ENCODE measurements around the gene HIP1R. TPM values are rescaled to one million over a fixed set of nuclear protein-coding genes. Genes with fewer than 3 reads are reported as not detected.

Gene HIP1R
- total RNA-seq, 1 experiment from 2014 or later, result 36.7 TPM

DNA sequence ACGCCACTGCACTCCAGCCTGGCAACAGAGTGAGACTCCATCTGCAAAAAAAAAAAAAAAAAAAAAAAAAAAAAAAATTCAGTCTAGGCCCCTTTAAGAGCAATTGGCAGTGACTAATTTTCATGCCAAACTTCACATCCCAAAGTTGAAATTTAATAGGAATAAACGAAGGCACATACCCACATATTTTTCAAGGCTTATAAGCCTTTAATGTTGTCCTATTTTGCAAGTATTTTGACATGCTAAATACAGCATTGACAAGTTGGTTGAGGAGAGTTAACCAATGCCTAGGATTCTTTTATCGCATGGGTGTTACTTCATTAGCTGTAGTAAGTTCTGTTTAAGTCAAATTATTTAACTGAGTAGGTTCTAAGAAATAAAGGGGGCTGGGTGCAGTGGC, 23.5 kb upstream of the HIP1R start:
- ATAC-seq, result no peak
- Histone ChIP-seq H3K36me3 (ENCODE audit: control insufficient read depth, insufficient read depth, low read length) (no peaks in the 10 kb centered on the region), H3K27ac (ENCODE audit: low read length) (no peak overlapping the region), H3K4me1 (ENCODE audit: control insufficient read depth, insufficient read depth, low read length) (no peaks in the 10 kb centered on the region), H3K27me3 (ENCODE audit: control insufficient read depth, insufficient read depth, low read length) (no peaks in the 10 kb centered on the region), H3K9me3 (ENCODE audit: control insufficient read depth, insufficient read depth, low read depth, low read length) (no peaks in the 10 kb centered on the region), H3K4me3 (ENCODE audit: low read depth in 2 of 2, low read length in 2 of 2) (no peak overlapping the region)
- intact Hi-C loops (cut with micrococcal nuclease; ENCODE audit: unreplicated experiment) (no loop called here), in situ Hi-C loops (cut with HindIII; ENCODE audit: low pct_unique_long_range_greater_than_20kb, low sequenced_read_pairs) (no loop called here)
- CTCF ChIA-PET, result interaction anchor here (0.6 kb wide), 1 partner anchor 87 kb away, joined by 4 read pairs; no protein-coding TSS in a partner anchor
- no TSS peak for BruUV-seq (replicated peaks)
- POLR2A ChIA-PET, result no interaction called here
- TF ChIP-seq, protein P1, sequence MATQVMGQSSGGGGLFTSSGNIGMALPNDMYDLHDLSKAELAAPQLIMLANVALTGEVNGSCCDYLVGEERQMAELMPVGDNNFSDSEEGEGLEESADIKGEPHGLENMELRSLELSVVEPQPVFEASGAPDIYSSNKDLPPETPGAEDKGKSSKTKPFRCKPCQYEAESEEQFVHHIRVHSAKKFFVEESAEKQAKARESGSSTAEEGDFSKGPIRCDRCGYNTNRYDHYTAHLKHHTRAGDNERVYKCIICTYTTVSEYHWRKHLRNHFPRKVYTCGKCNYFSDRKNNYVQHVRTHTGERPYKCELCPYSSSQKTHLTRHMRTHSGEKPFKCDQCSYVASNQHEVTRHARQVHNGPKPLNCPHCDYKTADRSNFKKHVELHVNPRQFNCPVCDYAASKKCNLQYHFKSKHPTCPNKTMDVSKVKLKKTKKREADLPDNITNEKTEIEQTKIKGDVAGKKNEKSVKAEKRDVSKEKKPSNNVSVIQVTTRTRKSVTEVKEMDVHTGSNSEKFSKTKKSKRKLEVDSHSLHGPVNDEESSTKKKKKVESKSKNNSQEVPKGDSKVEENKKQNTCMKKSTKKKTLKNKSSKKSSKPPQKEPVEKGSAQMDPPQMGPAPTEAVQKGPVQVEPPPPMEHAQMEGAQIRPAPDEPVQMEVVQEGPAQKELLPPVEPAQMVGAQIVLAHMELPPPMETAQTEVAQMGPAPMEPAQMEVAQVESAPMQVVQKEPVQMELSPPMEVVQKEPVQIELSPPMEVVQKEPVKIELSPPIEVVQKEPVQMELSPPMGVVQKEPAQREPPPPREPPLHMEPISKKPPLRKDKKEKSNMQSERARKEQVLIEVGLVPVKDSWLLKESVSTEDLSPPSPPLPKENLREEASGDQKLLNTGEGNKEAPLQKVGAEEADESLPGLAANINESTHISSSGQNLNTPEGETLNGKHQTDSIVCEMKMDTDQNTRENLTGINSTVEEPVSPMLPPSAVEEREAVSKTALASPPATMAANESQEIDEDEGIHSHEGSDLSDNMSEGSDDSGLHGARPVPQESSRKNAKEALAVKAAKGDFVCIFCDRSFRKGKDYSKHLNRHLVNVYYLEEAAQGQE (IDR thresholded peaks at IDR 0.05; ENCODE audit: insufficient read depth in 1 of 2, low read depth in 2 of 2, low read length in 1 of 2), result no peak
- TF ChIP-seq POLR2AphosphoS5 (IDR thresholded peaks at IDR 0.05; ENCODE audit: low read depth, low read length), result no peak
- TF ChIP-seq SIN3A (IDR thresholded peaks at IDR 0.05; ENCODE audit: borderline replicate concordance, insufficient read depth, low read depth, low read length), result no peak
- TF ChIP-seq, protein P2, sequence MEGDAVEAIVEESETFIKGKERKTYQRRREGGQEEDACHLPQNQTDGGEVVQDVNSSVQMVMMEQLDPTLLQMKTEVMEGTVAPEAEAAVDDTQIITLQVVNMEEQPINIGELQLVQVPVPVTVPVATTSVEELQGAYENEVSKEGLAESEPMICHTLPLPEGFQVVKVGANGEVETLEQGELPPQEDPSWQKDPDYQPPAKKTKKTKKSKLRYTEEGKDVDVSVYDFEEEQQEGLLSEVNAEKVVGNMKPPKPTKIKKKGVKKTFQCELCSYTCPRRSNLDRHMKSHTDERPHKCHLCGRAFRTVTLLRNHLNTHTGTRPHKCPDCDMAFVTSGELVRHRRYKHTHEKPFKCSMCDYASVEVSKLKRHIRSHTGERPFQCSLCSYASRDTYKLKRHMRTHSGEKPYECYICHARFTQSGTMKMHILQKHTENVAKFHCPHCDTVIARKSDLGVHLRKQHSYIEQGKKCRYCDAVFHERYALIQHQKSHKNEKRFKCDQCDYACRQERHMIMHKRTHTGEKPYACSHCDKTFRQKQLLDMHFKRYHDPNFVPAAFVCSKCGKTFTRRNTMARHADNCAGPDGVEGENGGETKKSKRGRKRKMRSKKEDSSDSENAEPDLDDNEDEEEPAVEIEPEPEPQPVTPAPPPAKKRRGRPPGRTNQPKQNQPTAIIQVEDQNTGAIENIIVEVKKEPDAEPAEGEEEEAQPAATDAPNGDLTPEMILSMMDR (IDR thresholded peaks at IDR 0.05), result no peak
- no peak for TF ChIP-seq TCF7L2 (IDR thresholded peaks at IDR 0.05; ENCODE audit: low read depth, low read length)
- DNase-seq (ENCODE audit: low read depth, low spot score), result no peak

DNA sequence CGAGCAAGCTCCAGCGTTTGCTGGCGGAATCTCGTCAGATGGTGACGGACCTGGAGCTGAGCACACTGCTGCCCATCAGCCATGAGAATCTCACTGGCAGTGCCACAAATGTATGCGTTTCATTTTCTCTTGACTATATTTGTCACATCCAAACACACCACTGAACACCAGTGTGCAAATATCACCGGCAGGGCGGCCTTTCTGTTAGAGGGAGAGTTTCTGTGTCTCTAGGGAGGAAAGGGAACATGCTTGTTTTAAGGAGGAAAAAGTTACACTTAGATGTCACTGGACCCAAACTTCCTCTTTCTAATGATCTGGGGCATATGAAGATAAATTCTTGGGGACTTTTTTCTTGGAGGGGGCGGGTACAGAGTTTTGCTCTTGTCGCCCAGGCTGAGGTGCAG, 21.9 kb upstream of the HIP1R start:
- Histone ChIP-seq H3K27ac (ENCODE audit: low read length) (no peak overlapping the region), H3K4me3 (ENCODE audit: low read depth in 2 of 2, low read length in 2 of 2) (no peak overlapping the region), H3K9me3 (ENCODE audit: control insufficient read depth, insufficient read depth, low read depth, low read length) (no peaks in the 10 kb centered on the region), H3K4me1 (ENCODE audit: control insufficient read depth, insufficient read depth, low read length) (no peaks in the 10 kb centered on the region), H3K27me3 (ENCODE audit: control insufficient read depth, insufficient read depth, low read length) (no peaks in the 10 kb centered on the region), H3K36me3 (ENCODE audit: control insufficient read depth, insufficient read depth, low read length) (no peaks in the 10 kb centered on the region)
- ATAC-seq (no peak), DNase-seq (ENCODE audit: low read depth, low spot score) (no peak)
- no TSS peak for BruUV-seq (replicated peaks)
- TF ChIP-seq TCF7L2 (IDR thresholded peaks at IDR 0.05; ENCODE audit: low read depth, low read length) (no peak), POLR2AphosphoS5 (IDR thresholded peaks at IDR 0.05; ENCODE audit: low read depth, low read length) (no peak), SIN3A (IDR thresholded peaks at IDR 0.05; ENCODE audit: borderline replicate concordance, insufficient read depth, low read depth, low read length) (no peak)
- TF ChIP-seq, protein P1 (IDR thresholded peaks at IDR 0.05; ENCODE audit: insufficient read depth in 1 of 2, low read depth in 2 of 2, low read length in 1 of 2), result no peak
- TF ChIP-seq, protein P2 (IDR thresholded peaks at IDR 0.05), result no peak
- in situ Hi-C loops (cut with HindIII; ENCODE audit: low pct_unique_long_range_greater_than_20kb, low sequenced_read_pairs) (no loop called here), intact Hi-C loops (cut with micrococcal nuclease; ENCODE audit: unreplicated experiment) (no loop called here)
- CTCF ChIA-PET, result interaction anchor here (0.7 kb wide), 1 partner anchor 396 kb away, joined by 3 read pairs; no protein-coding TSS in a partner anchor
- POLR2A ChIA-PET, result no interaction called here
